GM18507 (cell line): ENCODE results near the gene DYNC2H1.
"Not testable (repeated sequence)": the region's sequence is repeated elsewhere in the genome, so short reads cannot be mapped to it uniquely, and the experiment has no call there.

Source experiments
- DNase-seq: peaks from one replicate; pipeline ENCODE4 v3.0.0; 2011; ENCODE audit warnings: low read depth; ENCODE audit not compliant: insufficient read length; ENCODE audit errors: extremely low spot score
- FAIRE-seq: peaks from 2 replicates; lab custom pipeline; 2011; peaks lifted over from hg19 to GRCh38; lab: Jason Lieb, UNC

Gene DYNC2H1

GRCh38 chr11:103349595-103349994 is 240.4 kb downstream of the DYNC2H1 start:
- DNase-seq (no peak), FAIRE-seq (no peak)

- DNase-seq: no peak
- FAIRE-seq: no peak
Measured at GRCh38 chr11:103354656-103355055, 245.4 kb downstream of the DYNC2H1 start.

GRCh38 chr11:103358251-103358650 is 249.0 kb downstream of the DYNC2H1 start:
- DNase-seq (no peak), FAIRE-seq (no peak)

- FAIRE-seq (no peak), DNase-seq (no peak)
Measured at GRCh38 chr11:103359216-103359615, 250.0 kb downstream of the DYNC2H1 start.

- FAIRE-seq (no peak), DNase-seq (no peak)
Measured at GRCh38 chr11:103364687-103365086, 255.5 kb downstream of the DYNC2H1 start.

GRCh38 chr11:103367650-103368049 is 258.4 kb downstream of the DYNC2H1 start:
- no peak for FAIRE-seq
- no peak for DNase-seq

- no peak for FAIRE-seq
- no peak for DNase-seq
Measured at GRCh38 chr11:103368145-103368544, 258.9 kb downstream of the DYNC2H1 start.

- no peak for FAIRE-seq
Measured at GRCh38 chr11:103370076-103370475, 260.9 kb downstream of the DYNC2H1 start.

GRCh38 chr11:103372906-103373305 is 263.7 kb downstream of the DYNC2H1 start:
- no peak for DNase-seq
- no peak for FAIRE-seq

More at GRCh38 chr11:103370076-103370475, 260.9 kb downstream of the DYNC2H1 start:
- DNase-seq: no peak

- not testable (repeated sequence) for FAIRE-seq, DNase-seq
Measured at GRCh38 chr11:103374227-103374626, 265.0 kb downstream of the DYNC2H1 start.

- DNase-seq (no peak), FAIRE-seq (no peak)
Measured at GRCh38 chr11:103378931-103379330, 269.7 kb downstream of the DYNC2H1 start.

- FAIRE-seq (no peak), DNase-seq (no peak)
Measured at GRCh38 chr11:103380031-103380430, 270.8 kb downstream of the DYNC2H1 start.

- FAIRE-seq (no peak), DNase-seq (no peak)
Measured at GRCh38 chr11:103384652-103385051, 275.4 kb downstream of the DYNC2H1 start.

- FAIRE-seq (no peak), DNase-seq (no peak)
Measured at GRCh38 chr11:103395612-103396011, 286.4 kb downstream of the DYNC2H1 start.

- FAIRE-seq: no peak
- DNase-seq: no peak
Measured at GRCh38 chr11:103396237-103396636, 287.0 kb downstream of the DYNC2H1 start.

- DNase-seq (no peak), FAIRE-seq (no peak)
Measured at GRCh38 chr11:103397369-103397768, 288.1 kb downstream of the DYNC2H1 start.

GRCh38 chr11:103398829-103399228 is 289.6 kb downstream of the DYNC2H1 start:
- no peak for FAIRE-seq
- no peak for DNase-seq

GRCh38 chr11:103406357-103406756 is 297.1 kb downstream of the DYNC2H1 start:
- DNase-seq (no peak), FAIRE-seq (no peak)

GRCh38 chr11:103407641-103408040 is 298.4 kb downstream of the DYNC2H1 start:
- DNase-seq (no peak), FAIRE-seq (no peak)

- no peak for FAIRE-seq
- DNase-seq: no peak
Measured at GRCh38 chr11:103413266-103413888, 304.2 kb downstream of the DYNC2H1 start.

- no peak for DNase-seq
- FAIRE-seq: no peak
Measured at GRCh38 chr11:103418014-103418413, 308.8 kb downstream of the DYNC2H1 start.

GRCh38 chr11:103420593-103420992 is 311.4 kb downstream of the DYNC2H1 start:
- FAIRE-seq: no peak
- DNase-seq: no peak
